GM12878 (cell line): ENCODE data around the gene GPM6B. TPM values are rescaled to one million over a fixed set of nuclear protein-coding genes. Genes with fewer than 3 reads are reported as not detected.
A peak's percentile ranks its signal among the peaks of the same experiment; 100 is the strongest.

Source experiments
- ATF3 ChIP-seq: IDR thresholded peaks from 2 replicates; pipeline ENCODE4 v1.6.1; 2011; ENCODE audit warnings: low read depth, mild to moderate bottlenecking, low read length, moderate library complexity, borderline replicate concordance; ENCODE audit errors: extremely low read depth
- ATF7 ChIP-seq: fragments of 450-650 bp; IDR thresholded peaks from 2 replicates; pipeline ENCODE4 v1.6.1; 2016; ENCODE audit warnings: low read depth, mild to moderate bottlenecking
- BHLHE40 ChIP-seq, 2 experiments: fragments of 450-650 bp in 1 of 2; IDR thresholded peaks; 2 replicates each; pipeline ENCODE4 v1.6.1; 2011 to 2017; ENCODE audit warnings: low read depth in 2 of 2, borderline replicate concordance in 1 of 2, improper control_type of control experiment in 1 of 2, low read length in 1 of 2, mild to moderate bottlenecking in 1 of 2
- CHD2 ChIP-seq: IDR thresholded peaks from 2 replicates; pipeline ENCODE4 v1.6.1; 2011; ENCODE audit warnings: low read depth, low read length, improper control_type of control experiment, borderline replicate concordance
- DPF2 ChIP-seq: fragments of 450-650 bp; IDR thresholded peaks from 2 replicates; pipeline ENCODE4 v1.6.1; 2017; ENCODE audit warnings: mild to moderate bottlenecking
- EED ChIP-seq: sonication (generic); IDR thresholded peaks from 2 replicates; pipeline ENCODE4 v1.6.1; 2016; ENCODE audit warnings: antibody characterized with exemption, low read depth
- EP300 ChIP-seq, 2 experiments: fragments of 150-350 bp in 1 of 2; IDR thresholded peaks; 2 replicates each; pipeline ENCODE4 v1.6.1; 2011 to 2012; ENCODE audit warnings: low read depth in 2 of 2, low read length in 2 of 2, borderline replicate concordance in 1 of 2, improper control_type of control experiment in 1 of 2, inconsistent platforms in 1 of 2; ENCODE audit not compliant: control insufficient read depth in 1 of 2
- ESRRA ChIP-seq: IDR thresholded peaks from 2 replicates; pipeline ENCODE4 v1.6.1; 2012; ENCODE audit warnings: mild to moderate bottlenecking, low read length, improper control_type of control experiment
- GABPA ChIP-seq: IDR thresholded peaks from 2 replicates; pipeline ENCODE4 v1.6.1; 2014; ENCODE audit warnings: antibody characterized with exemption, low read depth, mild to moderate bottlenecking, inconsistent platforms
- HDGF ChIP-seq: fragments of 450-650 bp; IDR thresholded peaks from 2 replicates; pipeline ENCODE4 v1.6.1; 2016; ENCODE audit warnings: antibody characterized with exemption
- IRF4 ChIP-seq: IDR thresholded peaks from 2 replicates; pipeline ENCODE4 v1.6.1; 2011; ENCODE audit warnings: low read depth, low read length
- JUNB ChIP-seq: IDR thresholded peaks from 2 replicates; pipeline ENCODE4 v1.6.1; 2016; ENCODE audit warnings: antibody characterized with exemption, mild to moderate bottlenecking
- KDM1A ChIP-seq: fragments of 200-600 bp; sonication (generic); IDR thresholded peaks from 2 replicates; pipeline ENCODE4 v1.6.1; 2016; ENCODE audit warnings: borderline replicate concordance
- KLF5 ChIP-seq: fragments of 450-650 bp; IDR thresholded peaks from 2 replicates; pipeline ENCODE4 v1.6.1; 2014; ENCODE audit warnings: mild to moderate bottlenecking; ENCODE audit not compliant: partially characterized antibody
- LARP7 ChIP-seq: fragments of 450-650 bp; IDR thresholded peaks from 2 replicates; pipeline ENCODE4 v1.6.1; 2017; ENCODE audit warnings: mild to moderate bottlenecking
- MYB ChIP-seq: fragments of 150-350 bp; IDR thresholded peaks from 2 replicates; pipeline ENCODE4 v1.6.1; 2014; ENCODE audit warnings: mild to moderate bottlenecking, low read depth, low read length, borderline replicate concordance
- MYC ChIP-seq: IDR thresholded peaks from 2 replicates; pipeline ENCODE4 v1.6.1; 2011; ENCODE audit warnings: mild to moderate bottlenecking, low read length, moderate library complexity, inconsistent platforms; ENCODE audit not compliant: insufficient read depth, insufficient replicate concordance, insufficient read length, severe bottlenecking
- NR2C1 ChIP-seq: fragments of 450-650 bp; IDR thresholded peaks from 2 replicates; pipeline ENCODE4 v1.6.1; 2017; ENCODE audit warnings: antibody characterized with exemption, mild to moderate bottlenecking, moderate library complexity
- NR2C2 ChIP-seq: IDR thresholded peaks from 2 replicates; pipeline ENCODE4 v1.6.1; 2011; ENCODE audit warnings: borderline replicate concordance, low read depth; ENCODE audit not compliant: control insufficient read depth, insufficient read length
- POLR2AphosphoS2 ChIP-seq: IDR thresholded peaks from 2 replicates; pipeline ENCODE4 v1.6.1; 2011; ENCODE audit warnings: low read depth, mild to moderate bottlenecking, low read length, improper control_type of control experiment, moderate library complexity
- RAD21 ChIP-seq: IDR thresholded peaks from 2 replicates; pipeline ENCODE4 v1.6.1; 2011; ENCODE audit warnings: mild to moderate bottlenecking, low read depth, low read length, moderate library complexity; ENCODE audit not compliant: insufficient read depth
- RCOR1 ChIP-seq: conservative IDR thresholded peaks from 2 replicates; pipeline ENCODE4 v1.6.1; 2012; ENCODE audit warnings: low read depth, low read length, improper control_type of control experiment
- SIN3A ChIP-seq: IDR thresholded peaks from 2 replicates; pipeline ENCODE4 v1.6.1; 2012; ENCODE audit warnings: low read depth, low read length, improper control_type of control experiment
- SMARCA5 ChIP-seq: fragments of 450-650 bp; IDR thresholded peaks from 2 replicates; pipeline ENCODE4 v1.6.1; 2017; ENCODE audit warnings: mild to moderate bottlenecking
- SP1 ChIP-seq: IDR thresholded peaks from one replicate; pipeline ENCODE4 v1.6.1; 2011; ENCODE audit warnings: low read depth, low read length
- SPI1 ChIP-seq: IDR thresholded peaks from 2 replicates; pipeline ENCODE4 v1.6.1; 2011; ENCODE audit warnings: low read depth, mild to moderate bottlenecking, low read length, moderate library complexity, borderline replicate concordance; ENCODE audit not compliant: insufficient read depth
- TAF1 ChIP-seq: IDR thresholded peaks from 2 replicates; pipeline ENCODE4 v1.6.1; 2011; ENCODE audit warnings: mild to moderate bottlenecking, low read depth, low read length, borderline replicate concordance
- TARDBP ChIP-seq: IDR thresholded peaks from 2 replicates; pipeline ENCODE4 v1.6.1; 2016; ENCODE audit warnings: borderline replicate concordance
- TCF3 ChIP-seq: IDR thresholded peaks from 2 replicates; pipeline ENCODE4 v1.6.1; 2012; ENCODE audit warnings: low read depth, mild to moderate bottlenecking, low read length, borderline replicate concordance; ENCODE audit not compliant: insufficient read depth
- ZBED1 ChIP-seq: IDR thresholded peaks from 2 replicates; pipeline ENCODE4 v1.6.1; 2016; ENCODE audit warnings: borderline replicate concordance
- ZBTB33 ChIP-seq: fragments of 450-650 bp; IDR thresholded peaks from 2 replicates; pipeline ENCODE4 v1.6.1; 2017; ENCODE audit warnings: mild to moderate bottlenecking
- ZNF217 ChIP-seq: fragments of 450-650 bp; IDR thresholded peaks from 2 replicates; pipeline ENCODE4 v1.6.1; 2017; ENCODE audit warnings: antibody characterized with exemption, mild to moderate bottlenecking
- ZNF24 ChIP-seq: fragments of 450-650 bp; IDR thresholded peaks from 2 replicates; pipeline ENCODE4 v1.6.1; 2017; ENCODE audit warnings: antibody characterized with exemption, mild to moderate bottlenecking
- polyA plus RNA-seq, 11 experiments: library from polyadenylated mRNA; depleted of rRNA in 4 of 11; unstranded in 6 of 11; stranded (reverse) in 5 of 11; fragments of >200 nt; fragmentation: Nextera tagmentation in 4 of 11; fragmentation: Illumina TruSeq in 1 of 11; extraction: Ambion mirVana in 4 of 11; extraction: Trizol in 1 of 11; gene quantifications; 1 replicate in 1 of 11; 2 replicates in 10 of 11; pipeline versions ENCODE4 v1.2.1 to v1.2.3, GENCODE V29; 2011 to 2016; ENCODE audit warnings: inconsistent platforms in 2 of 11, missing spikeins in 2 of 11, low read depth in 1 of 11
- total RNA-seq, 4 experiments: library from RNA; depleted of rRNA in 3 of 4; stranded (reverse); fragments of >200 nt in 3 of 4; fragmentation: Illumina TruSeq in 1 of 4; extraction: Trizol in 1 of 4; gene quantifications; 2 replicates each; pipeline versions ENCODE4 v1.2.1 to v1.2.3, GENCODE V29; 2013 to 2021

GPM6B gene
- total and polyA plus RNA-seq, 10 of the 15 experiments (the other 5 are each of a cell fraction or from before 2014, with no cell fraction given) = 0.01 to 2.6 (median 0.37) TPM; not detected in 2

- TF ChIP-seq EP300 (IDR thresholded peaks at IDR 0.05; ENCODE audit: borderline replicate concordance in 1 of 2, control insufficient read depth in 1 of 2, low read depth in 2 of 2, low read length in 2 of 2) (peak; percentile 52 to 72; a peak in 3 of 4 replicates), ZBED1 (0 out of 2 replicates have a peak, but pooled peaks have one; percentile 38), KLF5 (no peak), SPI1 (peak; percentile 71), IRF4 (peak; percentile 80), SIN3A (no peak), MYC (no peak), EED (peak; percentile 82), NR2C2 (no peak), GABPA (no peak), LARP7 (no peak), BHLHE40 (IDR thresholded peaks at IDR 0.05; ENCODE audit: borderline replicate concordance in 1 of 2, low read depth in 2 of 2, low read length in 1 of 2) (peak; percentile 4 to 44; a peak in 2 of 4 replicates), ESRRA (no peak), TCF3 (no peak), SMARCA5 (no peak), ZNF24 (peak; percentile 66; the same call in 1 of the 2 replicates), HDGF (no peak), NR2C1 (no peak), CHD2 (no peak), ATF7 (peak; percentile 83), SP1 (no peak), JUNB (peak; percentile 88), TARDBP (no peak), MYB (no peak), ZNF217 (peak; percentile 38; the same call in 1 of the 2 replicates), ZBTB33 (no peak), KDM1A (no peak), TAF1 (no peak), POLR2AphosphoS2 (no peak), ATF3 (no peak), RAD21 (no peak), RCOR1 (no peak), DPF2 (peak; percentile 65)
These were observed 66.1 kb downstream of the GPM6B start (continued) for GRCh38 chrX:13750812-13751211.
